22Rv1 (cell line): Measurements from ENCODE around the gene TTBK1.

Experiments used
- H3K27ac ChIP-seq: fragments of 450-650 bp; 2 replicates; pipeline ENCODE4 v1.5.1; 2017
- CTCF ChIP-seq: fragments of 450-650 bp; IDR thresholded peaks from 2 replicates; pipeline ENCODE4 v1.5.1; 2017; ENCODE audit warnings: mild to moderate bottlenecking
- ZFX ChIP-seq: fragments of 450-650 bp; IDR thresholded peaks from 2 replicates; pipeline ENCODE4 v1.6.1; 2017; ENCODE audit warnings: antibody characterized with exemption, borderline replicate concordance

The TTBK1 gene

GRCh38 chr6:43257367-43258145 is 14.3 kb downstream of the TTBK1 start:
- TF ChIP-seq ZFX (no peak), CTCF (no peak)
- no peak overlapping the region for H3K27ac ChIP-seq

- H3K27ac ChIP-seq: no peak overlapping the region
- TF ChIP-seq ZFX (no peak), CTCF (no peak)
Measured at GRCh38 chr6:43258180-43258579, 14.9 kb downstream of the TTBK1 start.

- H3K27ac ChIP-seq: no peak overlapping the region
- TF ChIP-seq ZFX: no peak
- no peak for TF ChIP-seq CTCF
Measured at GRCh38 chr6:43258807-43259686, 15.8 kb downstream of the TTBK1 start.

GRCh38 chr6:43260791-43261190 is 17.5 kb downstream of the TTBK1 start:
- no peak for TF ChIP-seq ZFX
- TF ChIP-seq CTCF: no peak
- no peak overlapping the region for H3K27ac ChIP-seq

GRCh38 chr6:43261198-43261597 is 17.9 kb downstream of the TTBK1 start:
- H3K27ac ChIP-seq: no peak overlapping the region
- TF ChIP-seq CTCF: no peak
- TF ChIP-seq ZFX: no peak

- H3K27ac ChIP-seq: no peak overlapping the region
Measured at GRCh38 chr6:43262000-43262779, 18.9 kb downstream of the TTBK1 start.

More at GRCh38 chr6:43262000-43262779, 18.9 kb downstream of the TTBK1 start:
- TF ChIP-seq CTCF (no peak), ZFX (no peak)
